M059J (cell line): ENCODE measurements around the gene KL. TPM values are rescaled to one million over a fixed set of nuclear protein-coding genes. Genes with fewer than 3 reads are reported as not detected.

ENCODE experiments used
- DNase-seq: peaks from one replicate; pipeline ENCODE4 v3.0.0-alpha.2; 2012; ENCODE audit warnings: low read depth
- total RNA-seq: library from RNA; depleted of rRNA; stranded (reverse); fragments of >200 nt; shearing (Covaris generic); gene quantifications from 2 replicates; pipeline ENCODE4 v1.2.3, GENCODE V29; 2014

The KL gene
- total RNA-seq, 1 experiment from 2014 or later: not detected

DNA sequence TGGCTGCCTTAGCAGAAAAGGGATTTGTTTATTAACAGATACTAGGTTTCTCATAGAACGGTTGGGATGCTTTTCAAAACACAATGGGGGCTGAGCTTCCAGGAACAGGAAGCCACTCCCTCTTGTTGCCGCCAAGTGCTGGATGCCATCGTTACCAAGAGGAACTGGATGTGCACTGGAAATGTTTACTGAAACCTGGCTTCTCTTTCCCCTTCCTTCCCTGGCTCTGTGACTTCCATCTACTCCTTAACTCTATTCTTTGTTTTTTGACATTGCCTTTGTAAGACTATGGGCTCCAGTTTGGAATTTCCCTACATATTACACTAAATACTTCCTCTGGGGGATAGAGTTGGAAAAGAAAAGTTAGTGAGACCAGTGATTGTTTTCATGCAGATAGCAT is 11.7 kb upstream of the KL start:
- peak; percentile 32 for DNase-seq

DNA sequence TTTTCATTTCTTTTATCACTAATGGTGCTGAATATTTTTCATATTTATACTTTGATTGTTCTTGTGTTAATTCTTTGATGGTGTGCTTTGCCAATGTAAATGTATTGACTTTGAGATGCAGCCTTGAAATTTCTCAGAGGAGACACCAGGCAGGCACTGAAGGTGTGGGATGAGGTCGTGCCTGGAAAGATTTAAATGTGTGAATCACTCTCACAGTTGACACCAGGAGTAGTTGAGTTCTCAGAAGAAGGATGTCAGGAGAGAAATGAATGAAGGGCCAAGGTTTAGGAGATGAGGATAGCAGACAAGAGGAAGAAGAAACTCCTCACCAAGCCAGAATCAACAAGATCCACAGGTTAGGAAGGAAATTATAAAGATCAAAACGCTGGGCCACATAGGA is 10.1 kb upstream of the KL start:
- DNase-seq: peak; percentile 5

DNA sequence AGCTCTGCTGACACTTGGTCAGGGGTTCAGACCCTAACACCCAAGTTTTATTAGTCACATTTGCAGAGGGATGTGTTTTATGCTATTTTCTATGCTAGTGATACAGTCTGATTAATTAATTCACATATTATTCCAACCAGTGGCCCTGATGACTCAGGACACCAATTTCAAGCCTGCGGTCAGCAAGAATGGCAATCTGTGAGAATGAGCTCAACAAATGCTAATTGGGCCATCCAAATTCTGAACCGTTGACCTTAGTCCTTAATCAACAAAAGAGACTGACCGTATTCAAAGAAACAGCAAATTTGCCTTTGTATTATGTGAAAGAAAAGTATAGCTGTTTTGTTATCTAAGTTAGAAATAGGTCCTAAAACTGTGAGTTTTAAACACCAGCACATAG is 9.6 kb upstream of the KL start:
- peak; percentile 70 for DNase-seq

DNA sequence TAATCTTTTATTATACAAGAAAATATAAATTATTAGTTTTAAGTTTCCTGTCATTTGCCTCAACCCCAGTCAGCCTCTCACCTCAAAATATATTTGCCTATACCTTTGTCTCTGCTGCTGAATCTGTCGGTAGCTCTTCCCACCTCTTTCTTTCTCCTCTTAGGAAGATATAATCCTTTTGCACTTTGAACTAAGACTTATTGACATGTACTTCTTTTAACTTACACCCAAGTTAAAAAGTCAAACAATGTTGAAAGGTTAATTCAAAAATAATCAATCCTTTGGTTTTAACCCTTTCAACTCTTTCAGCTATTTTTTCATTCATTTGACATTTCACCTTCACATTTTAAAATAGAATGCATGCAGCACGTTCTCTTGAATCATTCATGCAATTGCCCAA is 9.0 kb upstream of the KL start:
- no peak for DNase-seq

DNA sequence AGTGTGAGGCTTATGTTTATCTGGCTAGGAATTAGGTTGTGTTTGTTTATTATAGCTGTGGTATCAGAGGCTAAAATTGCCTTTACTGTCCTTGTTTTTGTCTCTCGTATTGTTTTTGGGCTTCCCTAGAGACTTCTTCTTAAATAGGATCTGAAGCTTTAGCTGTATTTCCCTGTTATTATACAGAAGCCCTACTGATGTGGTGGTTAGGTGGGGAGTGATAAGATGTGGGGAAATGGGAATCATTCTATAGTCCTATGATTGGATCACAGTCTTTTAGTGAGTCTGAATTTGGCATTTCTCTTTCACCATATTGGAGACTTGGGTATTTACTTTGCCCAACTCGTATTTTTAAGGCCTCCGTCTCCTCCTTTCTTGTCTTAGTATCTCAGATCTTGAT is 8.3 kb upstream of the KL start:
- DNase-seq: no peak

DNA sequence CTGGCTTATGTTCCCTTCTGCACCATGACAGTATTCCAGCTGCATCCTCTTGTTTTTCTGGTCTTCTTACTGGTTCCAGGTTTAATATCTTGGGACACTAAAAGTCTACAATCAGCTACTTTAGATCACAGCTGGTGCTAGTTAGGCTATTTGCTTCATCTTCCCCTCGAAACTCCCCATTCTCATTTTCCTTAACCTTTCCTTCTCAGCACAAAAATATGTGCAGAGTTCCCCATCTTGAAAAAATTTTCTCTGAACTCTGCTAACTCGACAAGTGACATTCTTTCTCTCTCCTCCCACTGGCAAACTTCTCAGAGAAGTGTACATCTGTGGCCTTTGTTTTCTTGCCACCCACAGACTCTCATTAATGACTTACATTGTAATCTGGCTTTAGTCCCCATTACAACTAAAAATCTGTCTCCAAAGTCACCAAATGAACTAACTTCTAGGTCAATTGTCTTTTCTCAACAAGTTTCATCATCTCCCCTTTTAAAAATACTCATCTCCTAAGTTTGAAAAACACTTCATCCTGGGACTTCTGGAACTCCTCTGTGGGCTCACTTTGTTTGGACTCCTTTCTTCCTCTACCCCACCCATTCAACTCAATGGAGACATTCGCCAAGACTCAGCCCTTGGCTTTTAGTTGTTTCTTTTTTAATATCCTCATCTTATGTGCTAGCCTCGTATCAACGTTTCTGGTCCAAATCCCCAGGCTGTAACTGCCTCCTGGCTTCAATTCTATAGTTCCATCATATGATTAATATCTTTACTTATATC is 7.1 kb upstream of the KL start:
- DNase-seq: no peak

DNA sequence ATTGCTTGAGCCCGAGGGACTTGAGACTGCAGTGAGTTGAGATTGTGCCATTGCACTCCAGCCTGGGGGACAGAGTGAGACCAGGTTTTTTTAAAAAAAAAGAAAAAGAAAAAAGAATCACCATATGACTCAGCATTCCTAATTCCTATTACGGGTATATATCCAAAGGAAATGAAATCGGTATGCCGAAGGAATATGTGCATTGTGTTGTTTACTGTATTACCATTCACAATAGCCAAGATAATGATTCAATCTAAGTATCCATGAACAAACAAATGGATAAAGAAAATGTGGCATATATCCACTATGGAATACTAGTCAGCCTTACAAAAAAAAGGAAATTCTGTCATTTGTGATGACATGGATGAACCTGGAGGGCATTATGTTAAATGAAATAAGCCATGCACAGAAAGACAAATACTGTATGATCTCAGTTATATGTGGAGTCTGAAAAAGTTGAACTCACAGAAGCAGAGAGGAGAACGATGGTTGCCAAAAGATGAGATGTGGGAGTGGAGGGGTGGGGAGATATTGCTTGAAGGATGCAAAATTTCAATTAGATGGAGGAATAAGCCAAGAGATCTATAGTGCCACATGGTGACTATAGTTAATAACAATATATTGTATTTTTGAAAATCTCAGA is 4.3 kb upstream of the KL start:
- no peak for DNase-seq

DNA sequence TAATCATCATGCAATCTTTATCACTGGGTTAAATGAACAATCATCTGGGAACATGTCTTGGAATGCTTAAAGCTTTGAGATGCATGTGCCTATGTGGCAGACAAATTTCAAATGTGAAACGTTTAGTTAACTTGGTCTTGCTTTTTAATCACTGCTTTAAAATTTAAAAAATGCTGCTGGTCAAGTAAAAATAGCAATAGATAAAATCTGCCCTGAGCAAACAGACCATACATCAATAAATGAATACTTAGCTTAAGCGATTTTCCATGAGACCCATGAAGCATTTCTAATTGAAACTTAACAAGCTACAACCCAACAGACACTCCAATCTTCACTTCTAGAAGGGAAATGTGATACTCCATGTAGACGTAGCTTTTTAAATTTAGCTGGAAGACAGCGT is 1.9 kb upstream of the KL start:
- no peak for DNase-seq

DNA sequence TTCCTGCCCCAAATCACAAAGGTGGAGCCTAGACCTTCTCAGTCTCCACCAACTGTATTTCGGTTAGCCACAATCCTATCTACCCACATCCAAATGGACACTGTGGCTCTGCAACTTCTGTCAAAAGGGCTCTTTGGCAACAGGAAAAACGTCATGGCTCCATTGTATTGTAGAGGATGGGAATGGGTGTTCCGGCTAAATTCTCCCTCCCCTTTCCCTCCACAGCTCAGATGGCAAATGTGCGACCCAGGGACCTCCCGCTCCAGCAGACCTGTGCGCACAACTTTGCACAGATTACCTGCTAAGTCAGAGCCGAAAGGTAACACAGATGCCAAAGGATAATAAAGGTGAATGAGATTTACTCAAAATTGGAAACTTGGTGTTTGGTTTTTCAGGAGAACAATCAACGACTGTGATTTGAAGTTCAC is 968 bp upstream of the KL start:
- no peak for DNase-seq

DNA sequence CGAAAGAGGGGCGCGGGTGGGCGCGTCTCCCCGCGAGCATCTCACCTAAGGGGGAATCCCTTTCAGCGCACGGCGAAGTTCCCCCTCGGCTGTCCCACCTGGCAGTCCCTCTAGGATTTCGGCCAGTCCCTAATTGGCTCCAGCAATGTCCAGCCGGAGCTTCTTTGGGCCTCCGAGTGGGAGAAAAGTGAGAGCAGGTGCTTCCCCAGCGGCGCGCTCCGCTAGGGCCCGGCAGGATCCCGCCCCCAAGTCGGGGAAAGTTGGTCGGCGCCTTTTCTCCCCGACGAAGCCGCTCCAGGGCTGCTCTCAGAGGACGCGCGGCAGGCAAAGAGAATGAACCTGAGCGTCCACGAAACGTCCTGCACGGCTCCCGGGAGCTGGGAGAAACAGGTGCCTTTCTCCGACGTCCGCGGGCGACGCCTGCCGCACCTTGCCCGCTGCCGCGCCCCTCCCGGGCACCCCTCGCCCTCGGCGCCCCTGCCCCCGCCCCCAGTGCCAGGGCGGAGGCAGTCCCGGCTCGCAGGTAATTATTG is 366 bp upstream of the KL start:
- DNase-seq: no peak

DNA sequence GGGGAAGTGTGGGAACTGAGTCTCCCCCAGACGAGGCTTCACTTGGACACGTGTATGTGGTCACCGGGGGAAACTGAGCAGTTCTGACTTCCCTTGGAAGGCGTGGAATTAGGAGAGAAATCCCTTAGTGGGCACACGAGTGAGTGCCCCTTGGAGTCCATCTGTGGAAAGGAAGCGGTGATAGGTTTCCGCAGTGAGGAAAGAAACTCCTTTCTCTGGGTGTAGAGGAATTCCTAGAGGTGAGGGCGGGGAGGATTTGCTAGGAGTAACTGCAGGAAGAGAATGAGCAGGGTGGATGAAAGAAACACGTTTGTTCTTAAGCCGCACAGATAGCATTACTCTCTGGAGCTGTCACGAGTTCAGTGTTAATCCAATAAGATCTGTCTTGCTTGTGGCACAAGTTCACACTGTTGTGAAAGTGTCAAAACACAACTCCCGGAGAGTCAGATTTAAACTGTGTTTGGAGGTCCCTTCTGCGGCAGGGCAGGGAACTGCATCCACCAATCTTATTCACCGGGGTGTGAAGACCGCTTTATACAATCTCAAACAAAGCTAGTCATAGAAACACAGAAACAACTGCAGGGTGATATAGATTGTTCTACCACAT is 1.2 kb downstream of the KL start:
- no peak for DNase-seq

DNA sequence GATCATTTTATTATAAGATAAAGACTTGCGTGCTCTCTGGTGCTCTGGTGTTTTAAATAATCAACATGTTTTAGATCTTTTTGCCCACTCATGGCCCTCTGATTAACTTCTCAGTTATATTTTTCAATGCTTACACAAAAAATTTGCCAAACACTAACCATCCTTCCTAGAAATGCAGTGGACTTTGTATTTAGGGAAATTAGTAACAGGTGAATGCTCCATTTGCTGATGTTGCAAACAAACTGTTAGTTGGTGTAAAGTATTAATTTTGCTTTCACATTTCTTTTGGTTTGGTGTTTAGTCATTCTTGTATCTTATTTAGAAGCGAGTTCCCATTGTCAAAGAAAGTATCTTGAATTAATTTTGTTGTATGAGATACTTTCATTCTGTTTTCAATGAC is 2.7 kb downstream of the KL start:
- no peak for DNase-seq

DNA sequence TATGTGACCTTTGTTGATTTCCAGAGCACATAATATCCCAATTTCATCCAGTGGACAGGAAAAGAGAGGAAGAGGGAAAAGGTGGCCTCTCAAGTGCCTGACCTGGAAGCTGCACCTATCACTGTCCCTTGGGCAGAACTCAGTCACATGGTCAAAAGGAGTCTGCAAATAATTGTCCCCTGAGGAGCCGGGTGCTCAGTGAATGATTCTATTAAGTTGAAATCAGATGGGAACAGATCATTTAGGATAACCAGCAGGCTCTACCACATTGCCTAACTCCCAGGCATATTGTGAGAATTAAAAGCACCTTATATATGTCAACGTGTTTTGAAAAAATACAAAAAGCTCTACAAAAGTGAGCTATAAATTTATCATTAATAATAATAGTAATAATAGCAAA is 6.8 kb downstream of the KL start:
- DNase-seq: no peak

DNA sequence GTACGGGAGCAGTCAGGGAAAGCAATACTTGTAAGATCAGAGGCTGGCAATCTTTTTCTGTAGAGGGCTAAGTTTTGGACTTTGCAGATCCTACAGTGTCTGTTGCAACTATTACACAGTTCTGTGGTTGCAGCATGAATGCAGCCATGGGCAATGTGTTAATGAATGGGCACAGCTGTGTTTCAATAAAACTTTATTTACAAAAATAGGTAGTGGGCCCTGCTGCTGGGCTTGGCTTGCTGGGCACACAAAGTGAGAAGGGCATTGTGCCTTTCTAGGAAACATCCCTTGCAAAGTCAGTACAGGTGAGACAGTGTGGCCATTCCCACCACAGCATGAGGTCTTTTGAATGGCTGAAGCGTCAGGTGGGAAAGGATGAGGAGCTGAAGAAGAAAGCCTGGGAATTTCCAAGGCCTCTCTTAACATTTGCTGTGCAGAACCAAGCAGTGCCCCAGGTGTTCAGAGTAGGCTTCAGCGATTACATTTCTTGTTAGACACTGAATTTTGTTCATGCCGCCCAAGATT is 9.1 kb downstream of the KL start:
- DNase-seq: no peak

DNA sequence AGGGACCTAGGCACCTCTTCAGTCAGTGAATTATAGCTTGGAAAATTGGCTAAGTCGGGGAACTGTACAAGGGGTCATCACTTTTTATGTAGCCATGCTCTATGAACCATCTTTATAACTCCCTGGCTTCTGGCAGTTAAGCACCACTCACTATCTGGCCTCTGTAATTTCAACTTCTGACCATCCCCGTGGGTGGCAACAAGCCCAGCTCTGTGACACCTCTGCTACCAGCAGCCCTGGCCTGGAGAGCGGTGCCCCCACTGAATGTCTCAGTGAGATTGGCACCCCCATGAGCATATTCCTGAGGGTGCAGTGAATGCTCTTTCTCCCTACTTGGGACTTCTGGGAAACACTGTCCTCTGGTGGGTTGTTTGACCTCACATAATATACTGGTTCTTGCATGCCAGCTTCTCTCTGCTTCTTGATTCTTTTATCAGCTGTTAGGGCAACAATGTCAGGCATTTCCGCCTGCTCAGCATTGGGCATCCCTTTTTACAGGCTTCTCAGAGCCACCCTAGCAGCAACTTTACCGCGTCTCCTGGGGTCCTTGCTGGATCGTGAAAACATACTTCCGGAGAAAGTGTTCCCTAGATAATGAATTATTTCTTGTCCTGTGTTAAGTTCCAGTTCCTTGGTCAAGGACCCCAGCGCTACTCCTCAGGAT is 10.4 kb downstream of the KL start:
- DNase-seq: no peak

DNA sequence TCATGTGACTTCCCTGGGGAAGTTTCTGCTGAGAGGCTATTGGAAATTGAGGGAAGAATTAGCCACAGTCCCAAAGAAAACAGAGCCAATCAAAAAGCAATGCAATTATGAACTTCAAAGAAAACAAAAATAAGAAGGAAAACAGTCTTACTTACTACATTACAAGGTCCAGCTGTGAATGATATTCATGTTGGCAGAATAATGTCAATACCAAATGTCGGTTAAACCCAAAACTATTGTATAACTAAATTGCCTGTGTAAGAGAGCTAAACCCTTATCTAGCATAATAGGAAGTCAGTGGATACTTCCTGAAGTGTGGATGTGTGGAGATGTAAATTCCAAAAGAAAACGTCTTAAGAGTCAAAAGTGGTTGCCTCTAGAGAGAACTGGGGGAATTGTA is 12.4 kb downstream of the KL start:
- DNase-seq: no peak

DNA sequence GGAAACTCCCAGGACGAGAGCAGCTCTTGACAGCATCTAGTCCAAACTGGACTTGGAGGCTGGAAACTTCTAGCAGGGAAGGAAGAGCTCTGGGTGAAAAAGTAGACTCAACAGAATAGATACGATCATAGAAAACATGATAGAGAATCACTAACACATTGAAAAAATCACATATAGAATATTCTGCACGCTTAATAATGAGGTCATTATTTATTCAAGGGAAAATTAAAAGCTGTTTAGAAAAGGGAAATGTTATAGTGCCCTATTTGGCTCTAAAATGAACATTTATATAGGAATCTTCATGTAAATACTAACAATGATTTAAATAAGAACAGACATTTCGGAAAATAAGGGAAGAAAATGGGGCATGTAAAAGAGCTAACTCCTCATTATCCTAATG is 15.1 kb downstream of the KL start:
- no peak for DNase-seq

DNA sequence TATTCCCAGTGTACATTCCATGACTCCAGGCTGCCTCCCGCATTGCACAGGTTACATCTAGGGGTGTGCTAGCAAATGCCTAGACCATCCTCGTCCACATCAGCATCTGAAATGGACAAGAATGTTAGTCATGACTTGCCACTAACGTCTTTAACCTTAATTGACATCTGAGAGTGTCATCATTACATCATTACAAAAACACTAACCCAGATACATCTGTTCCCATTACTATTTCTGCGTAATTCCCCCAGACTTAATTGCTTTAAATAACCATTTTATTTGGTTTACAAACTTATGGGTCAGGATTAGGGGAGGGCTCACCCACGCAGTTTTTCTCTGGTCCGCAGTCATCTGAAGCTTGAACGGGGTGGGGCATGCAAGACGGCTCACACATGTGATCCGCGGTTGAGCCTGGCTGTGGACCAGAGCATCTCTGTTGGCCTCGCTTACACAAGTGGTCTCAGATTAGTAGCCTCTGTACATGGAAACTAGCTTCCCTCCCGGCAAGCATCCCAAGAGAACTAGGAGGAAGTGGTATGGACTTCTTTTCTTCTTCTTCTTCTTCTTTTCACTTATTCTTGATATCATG is 15.9 kb downstream of the KL start:
- no peak for DNase-seq

DNA sequence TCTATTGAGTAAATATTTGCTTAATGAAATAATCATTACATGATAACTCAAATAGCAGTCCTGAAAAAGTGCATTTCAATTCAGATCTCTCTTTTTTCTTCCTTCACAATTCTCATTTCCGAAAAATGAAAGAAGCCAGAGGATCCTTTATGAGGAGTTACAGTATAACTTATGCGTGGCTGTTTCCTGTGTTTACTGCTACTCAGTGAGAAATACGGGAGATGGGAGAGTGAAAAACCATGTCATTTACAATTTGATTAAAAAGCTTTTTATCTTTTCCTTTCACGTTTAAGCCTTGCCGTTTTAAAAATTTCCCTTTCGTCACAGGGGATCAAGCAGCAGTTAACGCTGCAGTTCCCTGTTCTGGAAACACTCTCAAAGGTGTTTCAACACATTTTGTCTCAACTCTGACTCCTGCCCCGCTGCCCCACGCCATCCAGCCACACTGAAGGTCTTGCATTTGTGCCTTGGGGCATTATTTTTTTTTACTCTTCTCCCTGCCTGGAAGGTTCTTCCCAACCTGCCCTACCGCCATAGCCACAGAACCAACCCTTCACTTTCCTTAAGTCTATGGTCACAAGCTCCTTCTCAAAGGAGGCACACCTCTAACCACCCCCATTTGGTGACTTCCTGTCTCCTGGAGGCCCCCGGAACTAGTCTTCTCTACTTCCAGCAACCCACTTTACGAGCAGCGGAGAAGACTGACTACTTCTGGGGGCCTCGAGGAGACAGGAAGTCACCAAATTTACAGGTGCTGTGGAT is 17.0 kb downstream of the KL start:
- no peak for DNase-seq

DNA sequence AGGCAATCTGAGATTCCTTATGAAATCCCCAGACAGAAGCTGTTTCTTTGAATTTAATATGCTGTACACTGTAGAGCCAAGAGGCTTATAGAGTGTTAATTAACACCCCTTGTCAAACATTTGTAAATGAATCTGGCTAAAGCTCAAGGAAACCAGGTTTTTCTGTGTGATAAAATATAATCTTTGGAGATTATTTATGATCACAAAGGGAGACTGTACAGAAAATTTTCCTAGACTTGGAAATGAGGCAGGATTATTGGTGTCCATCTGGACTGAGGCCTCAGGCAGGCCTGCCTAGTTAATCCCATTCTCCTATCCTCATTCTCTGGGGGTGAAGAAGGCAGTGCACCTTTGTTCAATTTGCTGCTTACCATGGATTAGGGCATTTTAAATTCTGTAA is 17.8 kb downstream of the KL start:
- DNase-seq: no peak

DNA sequence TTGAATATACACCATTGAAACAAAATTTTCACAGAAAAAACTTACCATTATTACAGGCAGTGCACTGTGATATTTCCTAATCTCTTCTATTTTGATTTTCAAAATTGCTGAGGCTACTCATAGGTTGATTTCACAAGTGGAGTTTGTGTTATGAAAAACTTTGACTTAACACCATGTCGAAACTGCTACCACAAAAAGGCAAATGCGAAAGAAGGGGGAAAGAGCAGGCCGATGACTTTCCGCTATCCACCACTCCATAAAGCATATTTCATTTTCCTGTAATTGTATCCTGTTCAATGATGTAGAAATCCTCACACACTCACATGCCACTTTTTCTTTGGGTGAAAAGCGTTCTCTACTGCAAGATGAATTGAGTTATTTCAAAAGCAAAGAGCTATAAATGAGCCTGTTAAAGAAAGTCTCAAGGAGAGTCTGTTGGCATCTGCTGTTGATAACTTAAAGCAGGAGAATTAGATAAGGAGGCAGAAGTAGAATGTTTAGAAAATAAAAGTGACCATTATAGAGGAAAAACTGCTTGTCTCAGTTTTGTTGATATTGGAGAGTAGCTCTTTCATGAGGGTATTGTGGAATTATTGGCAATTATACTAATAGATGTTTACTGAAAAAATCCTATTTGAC is 18.8 kb downstream of the KL start:
- no peak for DNase-seq
